Measurements from ENCODE around the gene PKP1.
"Not testable (repeated sequence)": the region's sequence is repeated elsewhere in the genome, so short reads cannot be mapped to it uniquely, and the experiment has no call there.

DNA sequence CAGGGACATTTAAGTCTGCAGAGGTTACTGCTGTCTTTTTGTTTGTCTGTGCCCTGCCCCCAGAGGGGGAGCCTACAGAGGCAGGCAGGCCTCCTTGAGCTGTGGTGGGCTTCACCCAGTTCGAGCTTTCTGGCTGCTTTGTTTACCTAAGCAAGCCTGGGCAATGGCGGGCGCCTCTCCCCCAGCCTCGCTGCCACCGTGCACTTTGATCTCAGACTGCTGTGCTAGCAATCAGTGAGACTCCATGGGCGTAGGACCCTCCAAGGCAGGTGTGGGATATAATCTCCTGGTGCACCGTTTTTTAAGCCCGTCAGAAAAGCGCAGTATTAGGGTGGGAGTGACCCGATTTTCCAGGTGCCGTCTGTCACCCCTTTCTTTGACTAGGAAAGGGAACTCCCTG is 43.7 kb upstream of the PKP1 start:
- not testable (repeated sequence) for TF ChIP-seq CTCF (conservative IDR thresholded peaks at IDR 0.05); ZFX (IDR thresholded peaks at IDR 0.05)

Measured in C4-2B (cell line).